A673 (cell line): ENCODE data around the gene AHCY. TPM values are rescaled to one million over a fixed set of nuclear protein-coding genes. Genes with fewer than 3 reads are reported as not detected.
A peak's percentile ranks its signal among the peaks of the same experiment; 100 is the strongest.
"Not testable (repeated sequence)": the region's sequence is repeated elsewhere in the genome, so short reads cannot be mapped to it uniquely, and the experiment has no call there.

ENCODE experiments used
- BruUV-seq: library from RNA; stranded (reverse); fragments of 400-500 nt; replicated peaks from 2 replicates; lab custom pipeline; 2021; lab: Mats Ljungman, UMichigan
- CTCF ChIA-PET: fragments of 300-600 bp; sonication (Branson Sonifier 250); formaldehyde crosslinking; loops from one replicate; lab custom pipeline; 2022; ENCODE audit warnings: antibody characterized with exemption; lab: Charles Lee
- POLR2A ChIA-PET: fragments of 300-600 bp; sonication (Branson Sonifier 250); formaldehyde crosslinking; loops from one replicate; lab custom pipeline; 2022; ENCODE audit warnings: antibody characterized with exemption; ENCODE audit not compliant: low non-redundant PET; lab: Charles Lee
- DNase-seq: peaks from one replicate; pipeline ENCODE4 v3.0.0-alpha.2; 2015; ENCODE audit warnings: low spot score
- H3K27ac ChIP-seq: fragments of 200-600 bp; sonication (generic); 2 replicates; pipeline ENCODE4 v1.5.1; 2016; ENCODE audit warnings: mixed run types, low read depth, mild to moderate bottlenecking, mixed read lengths, antibody characterized with exemption, low read length; ENCODE audit not compliant: poor library complexity, severe bottlenecking
- H3K27me3 ChIP-seq: fragments of 200-600 bp; sonication (generic); replicated peaks from 2 replicates; pipeline ENCODE4 v1.6.1; 2017; ENCODE audit warnings: mixed run types, low read depth, mild to moderate bottlenecking, mixed read lengths, antibody characterized with exemption, low read length; ENCODE audit not compliant: insufficient read depth, poor library complexity
- H3K36me3 ChIP-seq: fragments of 200-600 bp; sonication (generic); 2 replicates; pipeline ENCODE4 v1.6.1; 2016; ENCODE audit warnings: mixed run types, mild to moderate bottlenecking, mixed read lengths, antibody characterized with exemption, low read length; ENCODE audit not compliant: insufficient read depth, poor library complexity, severe bottlenecking
- H3K4me1 ChIP-seq: fragments of 200-600 bp; sonication (generic); 2 replicates; pipeline ENCODE4 v1.6.1; 2017; ENCODE audit warnings: mixed run types, mild to moderate bottlenecking, mixed read lengths, antibody characterized with exemption, low read length; ENCODE audit not compliant: insufficient read depth, poor library complexity, severe bottlenecking
- H3K4me3 ChIP-seq: fragments of 200-600 bp; sonication (generic); 2 replicates; pipeline ENCODE4 v1.5.1; 2016; ENCODE audit warnings: low read depth, mixed run types, mild to moderate bottlenecking, mixed read lengths, low read length; ENCODE audit not compliant: poor library complexity, severe bottlenecking
- H3K9me3 ChIP-seq: fragments of 200-600 bp; sonication (generic); 2 replicates; pipeline ENCODE4 v1.6.1; 2016; ENCODE audit warnings: mixed run types, low read depth, mild to moderate bottlenecking, mixed read lengths, antibody characterized with exemption, low read length; ENCODE audit not compliant: poor library complexity, severe bottlenecking
- CTCF ChIP-seq: fragments of 300-800, 200-600 bp; sonication (generic); conservative IDR thresholded peaks from 2 replicates; pipeline ENCODE4 v1.5.1; 2017; ENCODE audit warnings: low read depth, mild to moderate bottlenecking, antibody characterized with exemption, low read length, moderate library complexity, mixed read lengths
- EZH2 ChIP-seq: fragments of 200-600 bp; sonication (generic); IDR thresholded peaks from 2 replicates; pipeline ENCODE4 v1.6.1; 2017; ENCODE audit warnings: borderline replicate concordance, low read depth, mild to moderate bottlenecking, mixed read lengths, antibody characterized with exemption, low read length; ENCODE audit not compliant: poor library complexity, severe bottlenecking
- intact Hi-C: fragments of 100-400 bp; cut with micrococcal nuclease; formaldehyde crosslinking; loops from one replicate; pipeline ENCODE4 v1.10.0; 2022; ENCODE audit not compliant: unreplicated experiment
- total RNA-seq: library from RNA; stranded (reverse); gene quantifications from 2 replicates; pipeline ENCODE4 v1.2.3, GENCODE V29; 2021

AHCY gene
- total RNA-seq, 1 experiment from 2014 or later = 284 TPM

GRCh38 chr20:34299556-34300255 is 3.4 kb downstream of the AHCY start:
- Histone ChIP-seq H3K4me1 (peaks cover 15% of the 10 kb centered on the region), H3K9me3 (no peaks in the 10 kb centered on the region), H3K4me3 (no peak overlapping the region), H3K27ac (no peak overlapping the region), H3K27me3 (no peaks in the 10 kb centered on the region), H3K36me3 (peaks cover 6% of the 10 kb centered on the region)
- ChIA-PET POLR2A (no interaction called here), CTCF (no interaction called here)
- DNase-seq = no peak
- TF ChIP-seq CTCF = no peak
- TF ChIP-seq EZH2 = no peak
- no TSS peak for BruUV-seq
- intact Hi-C loops = loop anchor here (5.0 kb wide), 2 partner anchors 107 to 218 kb away; partner anchors contain the start of gene DYNLRB1

DNA sequence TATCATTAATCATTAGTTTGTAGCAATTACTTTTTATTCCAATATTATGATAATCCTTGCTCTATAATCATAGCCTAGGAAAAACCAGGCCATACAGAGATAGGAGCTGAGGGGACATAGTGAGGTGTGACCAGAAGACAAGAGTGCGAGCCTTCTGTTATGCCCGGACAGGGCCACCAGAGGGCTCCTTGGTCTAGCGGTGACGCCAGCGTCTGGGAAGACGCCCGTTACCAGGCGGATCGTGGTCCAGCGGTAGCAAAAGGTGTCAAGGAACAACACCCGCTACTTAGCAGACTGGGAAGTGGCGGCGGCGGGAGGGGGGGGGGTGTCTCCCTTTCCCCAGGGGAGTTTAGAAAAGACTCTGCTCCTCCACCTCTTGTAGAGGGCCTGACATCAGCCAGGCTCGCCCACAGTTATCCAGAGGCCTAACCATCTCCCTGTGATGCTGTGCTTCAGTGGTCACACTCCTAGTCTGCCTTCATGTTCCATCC is 4.8 kb downstream of the AHCY start:
- H3K4me1 ChIP-seq = peaks cover 15% of the 10 kb centered on the region
- H3K4me3 ChIP-seq, H3K9me3 ChIP-seq, CTCF ChIA-PET, H3K27ac ChIP-seq, BruUV-seq, H3K27me3 ChIP-seq, DNase-seq, POLR2A ChIA-PET, intact Hi-C loops: not testable (repeated sequence)
- peak; percentile 42 for TF ChIP-seq CTCF
- peaks cover 20% of the 10 kb centered on the region for H3K36me3 ChIP-seq

DNA sequence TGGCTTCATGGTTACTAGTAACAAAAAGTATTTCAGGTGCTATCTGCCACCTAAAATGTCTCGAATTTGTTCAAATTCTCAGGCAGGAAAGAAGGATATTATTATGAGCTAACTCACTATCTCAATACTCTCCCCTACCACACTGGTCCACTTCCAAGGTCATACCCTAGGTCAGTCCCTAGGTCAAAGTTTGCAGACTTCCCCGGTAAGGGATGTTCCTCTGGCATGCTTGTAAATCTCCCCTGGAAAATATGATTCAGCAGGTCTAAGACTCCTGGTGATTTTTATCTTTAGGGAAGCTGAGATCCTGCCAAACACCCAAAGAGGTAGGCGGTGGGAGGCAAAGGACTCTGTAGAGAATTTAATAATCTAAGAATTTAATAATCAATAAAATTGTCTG is 6.7 kb downstream of the AHCY start:
- no peaks in the 10 kb centered on the region for H3K27me3 ChIP-seq
- H3K27ac ChIP-seq = no peak overlapping the region
- no peak for TF ChIP-seq CTCF
- no peak for TF ChIP-seq EZH2
- no TSS peak for BruUV-seq
- no peak for DNase-seq
- ChIA-PET POLR2A (interaction anchor here (0.6 kb wide), 1 partner anchor 106 kb away, joined by 4 read pairs; no protein-coding TSS in a partner anchor), CTCF (no interaction called here)
- no peaks in the 10 kb centered on the region for H3K9me3 ChIP-seq
- H3K36me3 ChIP-seq = peaks cover 38% of the 10 kb centered on the region
- no peak overlapping the region for H3K4me3 ChIP-seq
- intact Hi-C loops = no loop called here
- peaks cover 8% of the 10 kb centered on the region for H3K4me1 ChIP-seq
